GM12891 (cell line): Measurements from ENCODE around the gene ZCCHC10. TPM values are rescaled to one million over a fixed set of nuclear protein-coding genes. Genes with fewer than 3 reads are reported as not detected.

Source experiments
- DNase-seq: peaks from one replicate; pipeline ENCODE4 v3.0.0; 2011; ENCODE audit warnings: low spot score; ENCODE audit not compliant: insufficient read length
- FAIRE-seq: peaks from 2 replicates; lab custom pipeline; 2011; peaks lifted over from hg19 to GRCh38; lab: Jason Lieb, UNC
- PAX5 ChIP-seq: IDR thresholded peaks from 2 replicates; pipeline ENCODE4 v1.6.1; 2011; ENCODE audit warnings: low read length, moderate library complexity, mild to moderate bottlenecking; ENCODE audit not compliant: insufficient read depth, severe bottlenecking
- POLR2A ChIP-seq: IDR thresholded peaks from 2 replicates; pipeline ENCODE4 v1.6.1; 2011; ENCODE audit warnings: low read depth, low read length, control low read depth
- POLR2AphosphoS5 ChIP-seq: IDR thresholded peaks from 2 replicates; pipeline ENCODE4 v1.6.1; 2011; ENCODE audit warnings: low read depth, low read length, control low read depth
- POU2F2 ChIP-seq: IDR thresholded peaks from 2 replicates; pipeline ENCODE4 v1.6.1; 2011; ENCODE audit warnings: low read depth, mild to moderate bottlenecking, control low read depth, low read length, moderate library complexity
- SPI1 ChIP-seq: IDR thresholded peaks from 2 replicates; pipeline ENCODE4 v1.6.1; 2011; ENCODE audit warnings: low read depth, low read length, control low read depth
- TAF1 ChIP-seq: IDR thresholded peaks from 2 replicates; pipeline ENCODE4 v1.6.1; 2011; ENCODE audit warnings: low read depth, low read length, control low read depth
- polyA plus RNA-seq: library from polyadenylated mRNA; unstranded; fragments of >200 nt; gene quantifications from one replicate; pipeline ENCODE4 v1.2.1, GENCODE V29; 2012; ENCODE audit warnings: low read depth, missing spikeins, inconsistent platforms; ENCODE audit not compliant: missing spikeins

ZCCHC10 gene
- polyA plus RNA-seq = 44.3 TPM

DNA sequence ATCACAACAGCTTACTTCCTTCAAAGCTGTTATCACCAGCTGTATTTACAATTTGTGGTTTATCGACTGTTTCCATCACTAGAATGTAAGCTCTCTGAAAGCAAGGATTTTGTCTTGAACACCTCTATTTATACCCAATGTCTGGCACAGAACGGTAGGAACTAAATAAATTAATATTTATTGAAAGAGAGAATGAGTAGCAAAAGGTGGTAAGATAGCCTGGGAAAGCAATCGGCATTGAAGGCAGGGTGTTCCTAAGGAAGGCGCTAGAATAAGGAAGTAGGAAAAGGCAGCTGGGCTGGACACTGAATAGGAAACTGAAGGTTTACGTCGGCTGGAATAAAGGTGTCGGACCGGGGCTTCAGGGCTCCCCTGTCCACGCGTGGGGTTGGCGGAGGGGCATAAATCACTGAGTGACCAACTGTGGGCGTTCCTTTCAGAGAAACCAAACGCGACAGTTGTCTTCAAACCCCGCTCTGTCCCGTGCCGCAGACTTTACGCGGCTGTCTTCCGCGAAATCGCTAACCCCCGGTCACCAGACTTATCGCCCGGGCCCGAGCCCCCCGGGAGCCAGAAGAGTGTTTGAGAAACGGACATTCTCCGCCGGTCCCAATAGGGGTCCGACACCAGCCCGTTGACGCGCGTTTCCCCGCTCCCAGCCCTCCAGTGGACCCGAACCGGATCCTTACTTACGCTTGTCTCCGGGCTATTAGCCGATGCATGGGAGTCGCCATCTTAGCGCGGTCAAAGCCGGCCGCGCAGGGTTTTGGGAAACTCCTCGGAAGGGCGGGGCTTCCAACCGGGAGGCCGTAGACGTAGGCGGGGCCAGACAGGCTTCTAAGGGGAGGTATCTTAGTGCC is at the start of gene ZCCHC10:
ZCCHC10 (minus strand) TSS at position 746 of the 860 bp plus-strand sequence; CDS start at position 734, 12 bp downstream.
- TF ChIP-seq POLR2AphosphoS5 = peak; percentile 53
- no peak for TF ChIP-seq PAX5
- TF ChIP-seq TAF1 = peak; percentile 87
- TF ChIP-seq SPI1 = peak; percentile 49
- TF ChIP-seq POU2F2 = peak; percentile 78
- TF ChIP-seq POLR2A = peak; percentile 94
- peak; percentile 80 for FAIRE-seq
- DNase-seq = peak; percentile 78

DNA sequence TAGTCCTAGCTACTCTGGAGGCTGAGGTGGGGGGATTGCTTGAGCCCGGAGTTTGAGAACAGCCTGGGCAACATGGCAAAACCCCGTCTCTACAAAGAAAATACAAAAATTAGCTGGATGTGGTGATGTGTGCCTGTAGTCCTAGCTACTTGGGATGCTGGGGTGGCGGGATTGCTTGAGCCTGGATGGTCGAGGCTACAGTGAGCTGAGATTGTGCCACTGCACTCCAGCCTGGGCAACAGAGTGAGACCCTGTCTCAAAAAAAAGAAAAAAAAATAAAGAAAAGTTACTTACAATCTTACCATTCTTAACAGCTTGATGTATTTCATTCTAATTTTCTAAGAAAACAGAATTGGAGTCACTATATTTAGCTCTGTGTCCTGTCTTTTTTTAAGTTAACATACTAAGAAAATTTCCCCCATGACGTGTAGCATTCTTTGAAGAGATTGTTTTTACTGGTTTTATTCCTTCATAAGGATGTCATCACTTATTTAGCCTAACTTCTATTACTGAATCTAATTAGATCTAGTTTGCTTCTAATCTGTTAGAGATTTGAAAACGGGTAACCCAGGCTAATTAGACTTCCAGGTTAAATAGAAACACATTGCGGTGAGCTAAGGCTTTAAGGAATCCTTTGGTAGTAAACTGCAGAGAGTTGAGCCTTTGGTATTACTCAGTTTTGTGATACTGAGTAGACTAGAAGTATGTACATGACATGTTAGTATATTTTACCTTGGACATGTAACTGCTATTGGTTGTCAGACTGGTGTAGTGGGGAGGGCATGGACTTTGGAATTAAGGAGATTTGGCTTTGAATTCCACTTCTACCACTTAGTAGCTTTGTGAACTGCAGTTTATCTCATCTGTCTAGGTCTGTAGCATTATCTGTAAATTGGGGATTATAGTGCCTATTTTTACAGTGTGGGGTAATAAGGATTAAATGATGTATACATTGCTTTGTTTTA is 49.5 kb upstream of the ZCCHC10 start:
- TF ChIP-seq POLR2A = no peak
- TF ChIP-seq POU2F2 = no peak
- no peak for TF ChIP-seq PAX5
- TF ChIP-seq POLR2AphosphoS5 = no peak
- TF ChIP-seq SPI1 = no peak
- no peak for TF ChIP-seq TAF1
- FAIRE-seq (peak; percentile 43), DNase-seq (no peak)

DNA sequence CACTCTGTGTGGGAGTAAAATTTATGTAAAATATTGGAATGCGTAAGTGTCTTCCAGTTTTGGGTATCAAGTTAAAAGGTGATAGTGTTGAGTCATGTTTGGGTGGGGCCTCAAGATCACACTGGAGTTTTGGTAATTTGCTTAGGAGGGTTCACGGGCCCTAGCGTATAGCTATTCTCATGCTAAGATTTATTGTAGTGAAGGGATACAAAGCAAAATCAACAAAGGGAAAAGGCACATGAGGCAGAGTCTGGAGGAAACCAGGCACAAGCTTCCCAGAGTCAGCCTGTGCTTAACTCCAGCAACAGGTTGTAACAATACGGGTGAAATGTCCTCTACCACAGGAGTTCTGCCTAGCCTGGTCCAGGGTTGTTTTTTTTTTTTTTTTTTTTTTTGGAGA is 45.7 kb upstream of the ZCCHC10 start:
- TF ChIP-seq POU2F2 (no peak), POLR2AphosphoS5 (no peak), SPI1 (no peak), PAX5 (no peak), POLR2A (no peak), TAF1 (no peak)
- no peak for FAIRE-seq

DNA sequence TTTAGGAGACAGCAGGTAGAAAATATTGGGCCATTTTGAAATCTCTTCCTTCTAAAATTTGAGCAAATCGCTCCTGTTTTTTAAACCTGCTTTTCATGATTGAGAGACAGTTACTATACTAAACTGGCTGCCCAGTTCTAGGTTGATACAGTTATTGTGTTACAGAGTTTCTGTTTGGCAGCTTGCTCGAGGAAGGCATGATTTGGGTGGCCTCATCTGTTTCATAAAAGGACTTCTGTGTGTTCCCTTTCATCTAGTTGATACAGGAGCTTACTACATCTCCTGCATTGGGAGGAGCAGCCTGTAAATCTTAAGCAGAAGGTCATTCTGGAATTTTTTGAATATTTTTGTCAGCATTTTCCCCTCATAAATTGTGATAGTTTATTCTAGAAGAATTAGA is 39.7 kb upstream of the ZCCHC10 start:
- DNase-seq (no peak), FAIRE-seq (no peak)
- no peak for TF ChIP-seq POLR2A
- TF ChIP-seq POU2F2 = no peak
- no peak for TF ChIP-seq TAF1
- TF ChIP-seq SPI1 = no peak
- TF ChIP-seq PAX5 = no peak

More for the DNA sequence above, 45.7 kb upstream of the ZCCHC10 start:
- DNase-seq = no peak

DNA sequence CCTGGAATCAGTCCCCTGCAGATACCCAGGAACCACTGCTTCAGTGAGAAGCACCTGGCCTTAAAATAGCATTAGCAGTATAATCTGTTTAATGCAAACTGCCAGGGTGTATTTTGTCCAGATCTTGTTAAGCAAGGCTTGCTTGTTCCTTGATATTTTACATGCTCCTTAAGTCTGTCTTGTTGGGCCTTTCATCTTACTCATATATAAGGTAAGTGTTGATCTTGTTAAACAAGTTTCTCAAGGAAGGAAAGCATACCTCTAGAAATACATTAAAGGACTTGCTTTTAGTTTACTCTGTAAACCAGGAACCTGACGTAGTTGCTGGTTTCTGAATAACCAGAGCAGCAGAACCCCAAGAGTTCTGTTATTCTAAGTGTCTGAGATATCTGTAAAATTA is 39.1 kb upstream of the ZCCHC10 start:
- DNase-seq (no peak), FAIRE-seq (no peak)
- no peak for TF ChIP-seq POLR2AphosphoS5
- no peak for TF ChIP-seq TAF1
- no peak for TF ChIP-seq POU2F2
- TF ChIP-seq SPI1 = no peak
- no peak for TF ChIP-seq POLR2A
- TF ChIP-seq PAX5 = no peak

DNA sequence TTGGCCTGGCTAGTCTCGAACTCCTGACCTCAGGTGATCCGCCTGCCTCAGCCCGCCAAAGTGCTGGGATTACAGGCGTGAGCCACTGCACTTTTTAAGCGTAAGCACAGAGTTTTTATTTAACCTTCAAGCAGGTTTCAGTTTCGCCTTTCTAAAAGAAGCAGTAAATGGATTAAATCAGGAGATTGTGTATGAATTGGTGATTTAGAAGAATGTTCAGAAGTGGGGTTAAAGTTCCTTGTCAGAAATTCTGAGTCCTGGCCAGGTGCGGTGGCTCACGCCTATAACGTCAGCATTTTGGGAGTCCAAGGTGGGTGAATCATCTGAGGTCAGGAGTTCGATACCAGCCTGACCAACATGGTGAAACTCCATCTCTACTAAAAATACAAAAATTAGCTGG is 37.6 kb upstream of the ZCCHC10 start:
- DNase-seq = no peak
- TF ChIP-seq POLR2A (no peak), POLR2AphosphoS5 (no peak), POU2F2 (no peak), SPI1 (no peak), PAX5 (no peak), TAF1 (no peak)
- FAIRE-seq = no peak

DNA sequence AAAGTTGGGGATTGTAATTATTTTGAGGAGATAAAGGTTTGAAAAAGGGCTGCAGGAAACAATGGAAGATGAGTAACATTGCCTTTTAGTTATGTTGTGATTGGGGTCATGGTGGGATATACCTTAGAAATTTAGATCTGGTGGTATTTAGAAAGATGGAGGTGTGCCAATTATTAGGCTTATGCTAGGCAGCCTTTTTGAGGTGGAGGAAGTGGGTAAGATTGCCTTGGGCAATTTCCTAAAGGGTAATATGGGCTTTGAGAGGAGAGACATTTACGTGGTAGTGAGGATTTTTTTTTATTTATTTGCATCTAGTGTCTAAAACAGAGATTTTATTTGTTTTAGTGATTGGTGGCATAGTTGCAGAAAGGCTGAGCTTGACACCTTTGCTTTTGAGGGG is 35.9 kb upstream of the ZCCHC10 start:
- no peak for FAIRE-seq
- TF ChIP-seq POU2F2 = no peak
- no peak for DNase-seq

DNA sequence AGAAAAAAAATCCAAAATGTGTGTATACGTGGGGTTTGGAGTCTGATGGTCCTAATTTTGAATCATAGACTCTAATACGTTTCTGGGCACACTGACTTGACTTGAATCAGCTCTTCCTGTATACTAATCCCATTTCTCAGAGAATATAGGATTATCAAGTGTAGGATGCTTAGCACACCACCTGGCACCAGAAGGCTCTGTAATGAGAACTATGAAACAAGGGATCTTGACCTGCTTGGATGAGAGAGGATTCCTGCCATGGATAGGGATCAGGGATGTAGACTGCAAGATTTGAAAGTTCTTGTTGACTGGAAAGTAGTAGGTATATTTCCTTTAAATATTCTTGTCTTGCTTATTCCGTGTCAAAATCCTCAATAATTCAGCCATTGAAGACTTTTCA is 33.3 kb upstream of the ZCCHC10 start:
- no peak for FAIRE-seq
- TF ChIP-seq PAX5 (no peak), POLR2AphosphoS5 (no peak), POLR2A (no peak), POU2F2 (no peak), SPI1 (no peak), TAF1 (no peak)
- DNase-seq = no peak

DNA sequence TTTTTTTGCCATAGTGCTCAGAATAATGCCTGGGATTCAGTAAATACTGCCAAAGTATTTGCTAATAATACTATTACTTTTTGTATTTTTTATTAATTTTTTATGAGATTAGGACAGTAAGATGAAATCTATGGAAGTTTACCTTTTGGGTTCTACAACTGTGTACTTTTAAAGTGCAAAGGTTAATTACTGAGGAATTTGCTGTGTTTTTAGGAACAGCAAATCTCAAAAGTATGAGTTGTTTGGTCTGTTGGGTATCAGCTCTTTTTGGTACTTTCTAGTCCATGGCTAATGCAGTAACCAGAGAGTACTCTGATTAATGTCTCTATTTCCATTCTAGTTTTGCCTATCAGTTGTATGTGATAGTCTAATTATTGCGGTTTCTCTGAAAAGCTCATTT is 30.5 kb upstream of the ZCCHC10 start:
- no peak for TF ChIP-seq TAF1
- TF ChIP-seq POLR2A = no peak
- TF ChIP-seq POLR2AphosphoS5 = no peak
- TF ChIP-seq POU2F2 = no peak
- TF ChIP-seq PAX5 = no peak
- no peak for TF ChIP-seq SPI1
- DNase-seq = no peak
- FAIRE-seq = no peak
